NB4 (cell line): Measurements from ENCODE around the gene CDC26.
"Not testable (repeated sequence)": the region's sequence is repeated elsewhere in the genome, so short reads cannot be mapped to it uniquely, and the experiment has no call there.

Source experiments
- DNase-seq: peaks from one replicate; pipeline ENCODE4 v3.0.0; 2010; ENCODE audit warnings: low read depth
- H3K4me3 ChIP-seq: one replicate; pipeline ENCODE4 v1.5.1; 2011; ENCODE audit warnings: mild to moderate bottlenecking, low read depth, low read length, moderate library complexity
- CTCF ChIP-seq: IDR thresholded peaks from one replicate; pipeline ENCODE4 v1.5.1; 2012; ENCODE audit warnings: low read depth, low read length
- MAX ChIP-seq: IDR thresholded peaks from 2 replicates; pipeline ENCODE4 v1.6.1; 2011; ENCODE audit warnings: low read depth, low read length
- MYC ChIP-seq: IDR thresholded peaks from 2 replicates; pipeline ENCODE4 v1.6.1; 2011; ENCODE audit warnings: low read depth, low read length
- POLR2A ChIP-seq: IDR thresholded peaks from 2 replicates; pipeline ENCODE4 v1.6.1; 2011; ENCODE audit warnings: mild to moderate bottlenecking; ENCODE audit not compliant: insufficient read length; ENCODE audit errors: extremely low read depth

CDC26 gene

GRCh38 chr9:113245894-113246293, 29.5 kb downstream of the CDC26 start:
- TF ChIP-seq CTCF (no peak), POLR2A (no peak), MYC (no peak), MAX (no peak)
- H3K4me3 ChIP-seq = no peak overlapping the region
- DNase-seq = no peak

GRCh38 chr9:113244556-113244955, 30.8 kb downstream of the CDC26 start:
- TF ChIP-seq POLR2A = no peak
- no peak for TF ChIP-seq MYC
- DNase-seq = no peak
- H3K4me3 ChIP-seq = no peak overlapping the region

GRCh38 chr9:113241161-113241560, 34.2 kb downstream of the CDC26 start:
- no peak for DNase-seq
- TF ChIP-seq MAX = no peak
- no peak for TF ChIP-seq POLR2A
- TF ChIP-seq MYC = no peak
- TF ChIP-seq CTCF = no peak
- H3K4me3 ChIP-seq = no peak overlapping the region

- TF ChIP-seq MAX (no peak), CTCF (no peak)
- H3K4me3 ChIP-seq = no peak overlapping the region
- DNase-seq = no peak
These were observed 36.5 kb downstream of the CDC26 start for GRCh38 chr9:113238859-113239232.

- H3K4me3 ChIP-seq = no peak overlapping the region
- DNase-seq = no peak
- TF ChIP-seq POLR2A = no peak
- no peak for TF ChIP-seq MAX
- no peak for TF ChIP-seq CTCF
- no peak for TF ChIP-seq MYC
These were observed 37.0 kb downstream of the CDC26 start for GRCh38 chr9:113238202-113238858.

GRCh38 chr9:113237026-113237425, 38.3 kb downstream of the CDC26 start:
- no peak for DNase-seq
- TF ChIP-seq CTCF = no peak
- no peak for TF ChIP-seq MYC
- TF ChIP-seq POLR2A = no peak
- TF ChIP-seq MAX = no peak
- H3K4me3 ChIP-seq = no peak overlapping the region

GRCh38 chr9:113235701-113236255, 39.6 kb downstream of the CDC26 start:
- DNase-seq, H3K4me3 ChIP-seq: not testable (repeated sequence)
